Keratinocyte (primary cell): ENCODE results near the gene MGAT1.

Experiments used
- EZH2 ChIP-seq: IDR thresholded peaks from one replicate; pipeline ENCODE4 v1.6.1; 2012; ENCODE audit warnings: inconsistent platforms, mild to moderate bottlenecking, low read length, moderate library complexity
- TF ChIP-seq, protein P1 (sequence below), 3 experiments: IDR thresholded peaks in 1 of 3; conservative IDR thresholded peaks in 1 of 3; optimal IDR thresholded peaks in 1 of 3; 2 replicates in 2 of 3; 3 replicates in 1 of 3; pipeline versions ENCODE3 to v1.5.1; 2011; ENCODE audit warnings: low read length in 3 of 3, mild to moderate bottlenecking in 3 of 3, moderate library complexity in 2 of 3, control low read depth in 1 of 3, inconsistent platforms in 1 of 3; ENCODE audit not compliant: insufficient read depth in 2 of 3; ENCODE audit errors: extremely low read depth in 1 of 3

- TF ChIP-seq, protein P1, sequence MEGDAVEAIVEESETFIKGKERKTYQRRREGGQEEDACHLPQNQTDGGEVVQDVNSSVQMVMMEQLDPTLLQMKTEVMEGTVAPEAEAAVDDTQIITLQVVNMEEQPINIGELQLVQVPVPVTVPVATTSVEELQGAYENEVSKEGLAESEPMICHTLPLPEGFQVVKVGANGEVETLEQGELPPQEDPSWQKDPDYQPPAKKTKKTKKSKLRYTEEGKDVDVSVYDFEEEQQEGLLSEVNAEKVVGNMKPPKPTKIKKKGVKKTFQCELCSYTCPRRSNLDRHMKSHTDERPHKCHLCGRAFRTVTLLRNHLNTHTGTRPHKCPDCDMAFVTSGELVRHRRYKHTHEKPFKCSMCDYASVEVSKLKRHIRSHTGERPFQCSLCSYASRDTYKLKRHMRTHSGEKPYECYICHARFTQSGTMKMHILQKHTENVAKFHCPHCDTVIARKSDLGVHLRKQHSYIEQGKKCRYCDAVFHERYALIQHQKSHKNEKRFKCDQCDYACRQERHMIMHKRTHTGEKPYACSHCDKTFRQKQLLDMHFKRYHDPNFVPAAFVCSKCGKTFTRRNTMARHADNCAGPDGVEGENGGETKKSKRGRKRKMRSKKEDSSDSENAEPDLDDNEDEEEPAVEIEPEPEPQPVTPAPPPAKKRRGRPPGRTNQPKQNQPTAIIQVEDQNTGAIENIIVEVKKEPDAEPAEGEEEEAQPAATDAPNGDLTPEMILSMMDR (optimal IDR thresholded peaks at IDR 0.05 in 1 of 3, IDR thresholded peaks at IDR 0.05 in 1 of 3, conservative IDR thresholded peaks at IDR 0.05 in 1 of 3; ENCODE audit: extremely low read depth in 1 of 3, insufficient read depth in 2 of 3, low read length in 3 of 3): no peak
- no peak for TF ChIP-seq EZH2
Observed at GRCh38 chr5:180801596-180802324, 846 bp downstream of the MGAT1 start.
